Stimulated activated naive CD4-positive, alpha-beta T cell treated with Interleukin-2 at 50 U/mL for 16 hours (primary cell): Measurements from ENCODE around the gene FAM131B.

Experiments used
- DNase-seq: peaks from one replicate; lab custom pipeline; 2025; lab: John Stamatoyannopoulos, UW

The FAM131B gene

DNA sequence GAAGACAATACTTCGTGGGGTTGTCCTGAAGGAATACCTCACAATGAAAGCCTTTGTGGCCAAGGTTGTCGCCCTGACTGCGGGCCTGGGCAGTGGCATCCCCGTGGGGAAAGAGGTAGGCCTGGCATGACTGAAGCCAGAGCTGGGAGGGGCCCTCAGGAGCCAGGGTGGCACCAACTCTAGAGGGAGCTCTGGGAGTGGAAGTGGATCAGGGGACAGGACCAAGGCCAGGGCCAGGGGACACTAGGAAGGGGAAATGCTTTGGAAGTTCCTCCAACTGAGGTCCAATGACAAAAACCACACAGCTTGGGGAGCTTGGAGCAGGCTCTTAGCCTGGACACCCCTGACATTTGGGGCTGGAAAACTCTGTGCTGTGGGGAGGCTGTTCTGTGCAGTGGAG, 40.8 kb downstream of the FAM131B start:
- DNase-seq = no peak

DNA sequence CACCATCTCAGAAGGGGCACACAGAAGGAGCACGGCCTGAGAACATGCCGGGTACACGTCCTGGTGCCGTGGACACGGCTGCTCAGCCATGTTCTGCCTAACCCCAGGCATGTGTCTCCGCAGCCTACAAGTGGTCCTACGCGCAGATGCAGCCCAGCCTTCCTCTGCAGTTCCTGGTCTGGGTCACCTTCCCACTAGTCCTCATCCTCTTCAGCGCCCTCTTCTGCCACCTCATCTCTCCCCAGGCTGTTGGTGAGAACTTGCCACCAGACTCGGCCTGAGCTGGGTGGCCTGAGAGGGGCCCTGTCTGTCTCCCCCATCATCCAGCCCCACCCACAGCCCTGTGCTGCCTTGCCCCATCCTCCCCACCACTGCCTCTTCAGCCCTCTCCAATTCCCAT, 41.3 kb downstream of the FAM131B start:
- DNase-seq = no peak

DNA sequence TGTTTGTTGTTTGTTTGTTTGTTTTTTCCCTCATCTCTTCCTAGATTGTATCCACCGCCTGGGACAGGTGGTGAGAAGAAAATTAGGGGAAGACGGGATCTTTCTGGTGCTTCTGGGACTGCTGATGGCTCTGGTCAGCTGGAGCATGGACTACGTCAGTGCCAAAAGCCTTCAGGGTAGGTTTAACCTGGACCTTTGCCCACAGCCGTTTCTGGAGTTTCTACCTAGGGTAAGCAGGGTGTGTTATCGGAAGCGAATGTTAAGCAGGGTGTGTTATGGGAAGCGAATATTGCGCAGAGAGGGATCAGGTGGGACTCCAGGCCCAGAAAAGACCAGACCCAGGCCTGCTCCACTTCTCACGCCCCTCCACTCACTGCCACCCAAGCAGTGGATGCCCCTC, 41.9 kb downstream of the FAM131B start:
- DNase-seq = no peak

- no peak for DNase-seq
Measured at GRCh38 chr7:143318661-143319060, 43.9 kb downstream of the FAM131B start.

GRCh38 chr7:143316492-143316891, 46.0 kb downstream of the FAM131B start:
- DNase-seq = no peak

- DNase-seq = no peak
Measured at GRCh38 chr7:143315776-143316175, 46.7 kb downstream of the FAM131B start, which contains the start of gene CLCN1. Gene CLCN1 (plus strand): TSS chr7:143316111. CDS start chr7:143316213, 102 bp downstream.

- DNase-seq = no peak
Measured at GRCh38 chr7:143314127-143314526, 48.4 kb downstream of the FAM131B start.

DNA sequence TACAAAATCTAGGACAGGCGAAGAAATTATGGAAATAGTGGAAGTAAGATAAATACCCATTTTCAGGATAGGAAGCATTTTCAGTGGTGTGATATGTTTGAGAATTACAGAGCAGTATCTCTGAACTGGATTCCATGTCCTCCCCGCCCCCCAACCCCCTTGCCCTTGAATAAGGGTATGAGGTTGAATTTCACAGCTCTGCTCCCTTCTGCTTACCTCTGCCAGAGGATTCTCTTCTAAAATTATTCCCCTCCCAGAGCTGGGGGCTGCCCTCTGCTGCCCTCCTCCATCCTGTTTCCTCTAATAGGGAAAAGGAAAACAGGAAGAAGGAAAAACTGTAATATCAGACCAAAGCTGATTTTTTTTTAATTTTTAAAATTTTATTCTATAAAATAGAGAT, 53.9 kb downstream of the FAM131B start:
- DNase-seq = no peak

DNA sequence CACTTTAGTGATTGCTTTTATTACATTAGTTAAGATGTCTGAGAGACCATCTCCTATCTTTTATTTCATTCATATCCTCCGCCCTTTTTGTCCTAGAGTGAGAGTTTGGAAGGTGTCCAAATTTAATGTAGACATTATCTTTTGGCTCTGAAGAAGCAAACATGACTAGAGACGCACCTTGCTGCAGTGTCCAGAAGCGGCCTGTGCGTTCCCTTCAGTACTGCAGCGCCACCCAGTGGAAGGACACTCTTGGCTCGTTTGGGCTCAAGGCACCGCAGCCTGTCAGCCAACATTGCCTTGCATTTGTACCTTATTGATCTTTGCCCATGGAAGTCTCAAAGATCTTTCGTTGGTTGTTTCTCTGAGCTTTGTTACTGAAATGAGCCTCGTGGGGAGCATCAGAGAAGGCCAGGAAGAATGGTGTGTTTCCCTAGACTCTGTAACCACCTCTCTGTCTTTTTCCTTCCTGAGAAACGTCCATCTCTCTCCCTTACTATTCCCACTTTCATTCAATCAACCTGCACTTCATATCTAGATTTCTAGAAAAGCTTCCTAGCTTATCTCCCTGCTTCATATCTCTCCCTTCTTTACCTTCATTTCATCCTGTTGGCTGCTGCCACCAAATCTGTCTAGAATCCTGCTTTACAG, 57.0 kb downstream of the FAM131B start:
- DNase-seq = peak; percentile 58

- no peak for DNase-seq
Measured at GRCh38 chr7:143304938-143305337, 57.6 kb downstream of the FAM131B start.

DNA sequence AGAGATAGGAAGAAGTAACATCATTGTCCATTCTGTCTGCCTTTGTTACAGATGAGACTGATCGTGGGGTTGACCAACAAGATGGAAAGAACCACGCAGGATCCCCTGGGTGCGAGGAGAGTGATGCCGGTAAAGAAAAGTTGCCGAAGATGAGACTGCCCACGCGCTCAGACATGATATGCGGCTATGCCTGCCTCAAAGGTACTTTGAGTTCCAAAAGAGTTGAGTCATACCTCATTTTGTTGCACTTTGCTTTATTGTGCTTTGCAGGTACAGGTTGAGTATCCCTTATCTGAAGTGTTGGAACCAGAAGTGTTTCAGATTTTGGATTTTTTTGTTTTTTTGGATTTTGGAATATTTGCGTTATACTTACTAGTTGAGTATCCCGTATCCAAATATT, 58.8 kb downstream of the FAM131B start:
- DNase-seq = no peak
